SJCRH30 (cell line): ENCODE measurements around the gene ZNF318. TPM values are rescaled to one million over a fixed set of nuclear protein-coding genes. Genes with fewer than 3 reads are reported as not detected.

Experiments
- DNase-seq, 2 experiments: peaks; one replicate each; pipeline ENCODE4 v3.0.0-alpha.2; 2015 to 2020
- H3K27ac ChIP-seq: fragments of 250-450 bp; sonication (Bioruptor Pico); 2 replicates; pipeline ENCODE4 v1.5.1; 2020; ENCODE audit warnings: mild to moderate bottlenecking, moderate library complexity
- H3K27me3 ChIP-seq: fragments of 250-450 bp; sonication (Bioruptor Pico); 2 replicates; pipeline ENCODE4 v1.5.1; 2020; ENCODE audit warnings: mild to moderate bottlenecking, moderate library complexity
- H3K36me3 ChIP-seq: fragments of 250-450 bp; sonication (Bioruptor Pico); 2 replicates; pipeline ENCODE4 v1.5.1; 2020; ENCODE audit warnings: mild to moderate bottlenecking, moderate library complexity
- H3K4me1 ChIP-seq: fragments of 250-450 bp; sonication (Bioruptor Pico); 2 replicates; pipeline ENCODE4 v1.5.1; 2020; ENCODE audit warnings: mild to moderate bottlenecking, moderate library complexity
- H3K4me3 ChIP-seq: fragments of 250-450 bp; sonication (Bioruptor Pico); 2 replicates; pipeline ENCODE4 v1.5.1; 2020; ENCODE audit warnings: mild to moderate bottlenecking, moderate library complexity
- H3K9me3 ChIP-seq: fragments of 250-450 bp; sonication (Bioruptor Pico); replicated peaks from 2 replicates; pipeline ENCODE4 v1.5.1; 2020; ENCODE audit warnings: mild to moderate bottlenecking, moderate library complexity
- total RNA-seq: library from RNA; depleted of rRNA; stranded (reverse); fragments of >200 nt; shearing (Covaris generic); gene quantifications from 2 replicates; pipeline ENCODE4 v1.2.3, GENCODE V29; 2014; rRNA removed

The ZNF318 gene
- total RNA-seq, 1 experiment from 2014 or later, result 17.7 TPM

DNA sequence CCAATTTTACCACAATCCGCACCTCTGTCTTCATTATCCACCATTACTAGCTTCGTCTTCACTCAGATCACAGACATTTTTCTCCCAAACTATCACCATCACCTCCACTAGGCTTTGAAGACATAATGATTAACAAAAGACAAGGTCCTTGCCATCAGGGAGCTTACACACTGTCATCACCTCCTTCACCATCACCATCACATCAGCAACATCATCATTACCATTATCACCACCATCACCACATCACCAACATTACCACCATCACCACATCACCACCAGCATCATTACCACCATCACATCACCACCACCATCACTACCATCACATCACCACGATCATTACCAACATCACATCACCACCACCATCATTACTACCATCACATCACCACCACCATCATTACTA lies 75.7 kb downstream of the ZNF318 start:
- Histone ChIP-seq H3K27ac (no peak overlapping the region), H3K9me3 (no peaks in the 10 kb centered on the region), H3K36me3 (no peaks in the 10 kb centered on the region), H3K4me3 (no peak overlapping the region), H3K4me1 (no peaks in the 10 kb centered on the region), H3K27me3 (peaks cover 7% of the 10 kb centered on the region)
- DNase-seq, result no peak

DNA sequence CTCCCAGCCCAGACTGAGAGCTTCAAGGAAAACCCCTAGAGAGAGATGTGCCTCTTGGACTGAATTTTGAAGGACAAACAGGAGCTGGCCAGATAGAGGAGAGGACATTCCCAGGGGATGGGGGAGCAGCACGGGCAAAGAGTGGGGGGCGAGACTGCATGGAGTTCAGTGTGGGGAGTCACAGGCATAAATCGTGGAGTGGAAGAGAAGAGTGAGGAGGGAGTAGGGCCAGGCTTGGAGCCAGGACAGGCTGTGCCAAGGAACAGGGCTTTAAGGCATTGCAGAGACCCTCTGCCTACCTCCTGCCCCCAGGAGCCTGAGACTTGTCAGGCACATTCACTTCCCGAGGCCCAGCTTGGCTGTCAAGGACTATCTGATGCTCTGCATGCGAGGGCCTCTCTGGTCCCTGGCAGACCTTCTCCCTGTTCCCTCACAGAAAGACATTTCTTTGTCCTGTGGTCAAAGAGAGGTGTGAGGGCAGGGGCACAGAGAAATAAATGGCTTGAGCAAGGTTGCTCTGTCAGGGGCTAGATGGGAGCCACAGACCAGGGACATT lies 76.6 kb downstream of the ZNF318 start:
- no peak overlapping the region for H3K27ac ChIP-seq
- no peak overlapping the region for H3K4me3 ChIP-seq
- no peaks in the 10 kb centered on the region for H3K36me3 ChIP-seq
- H3K4me1 ChIP-seq, result no peaks in the 10 kb centered on the region
- H3K9me3 ChIP-seq, result no peaks in the 10 kb centered on the region
- peaks cover 7% of the 10 kb centered on the region for H3K27me3 ChIP-seq
- DNase-seq, result no peak

DNA sequence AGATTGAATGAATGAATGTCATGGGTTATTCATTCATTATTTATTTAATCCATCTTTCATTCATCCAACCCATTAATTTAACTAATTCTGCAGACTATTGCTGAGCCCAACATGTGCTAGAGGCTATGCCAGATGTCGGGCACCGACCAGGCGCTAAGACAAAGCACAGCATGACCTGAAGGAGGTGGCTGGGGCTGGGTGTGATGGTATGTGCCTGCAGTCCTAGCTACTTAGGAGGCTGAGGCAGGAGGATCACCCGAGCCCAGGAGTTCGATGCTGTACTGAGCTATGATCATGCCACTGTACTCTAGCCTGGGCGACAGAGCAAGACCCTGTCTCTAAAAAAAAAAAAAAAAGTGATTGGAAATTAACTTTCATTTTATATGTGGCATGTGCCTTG lies 77.1 kb downstream of the ZNF318 start:
- Histone ChIP-seq H3K4me3 (no peak overlapping the region), H3K4me1 (no peaks in the 10 kb centered on the region), H3K27ac (no peak overlapping the region), H3K36me3 (no peaks in the 10 kb centered on the region), H3K27me3 (peaks cover 7% of the 10 kb centered on the region), H3K9me3 (no peaks in the 10 kb centered on the region)
- no peak for DNase-seq

DNA sequence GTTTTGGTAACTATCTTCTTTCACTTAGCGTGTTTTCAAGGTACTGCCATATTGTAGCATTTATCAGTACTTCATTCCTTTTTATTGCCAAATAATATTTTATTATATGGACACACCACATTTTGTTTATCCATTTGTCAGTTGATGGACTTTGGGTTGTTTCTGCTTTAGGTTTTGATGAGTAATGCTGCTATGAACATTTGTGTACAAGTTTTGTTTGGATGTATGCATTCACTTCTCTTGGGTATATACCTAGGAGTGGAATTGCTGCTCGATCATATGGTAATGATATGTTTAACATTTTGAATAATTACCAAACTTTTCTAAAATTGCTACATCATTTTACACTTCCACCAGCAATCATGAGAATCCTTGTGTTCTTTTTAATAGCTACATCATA lies 77.7 kb downstream of the ZNF318 start:
- no peaks in the 10 kb centered on the region for H3K9me3 ChIP-seq
- DNase-seq, result no peak
- no peaks in the 10 kb centered on the region for H3K36me3 ChIP-seq
- H3K27ac ChIP-seq, result no peak overlapping the region
- H3K4me1 ChIP-seq, result no peaks in the 10 kb centered on the region
- no peak overlapping the region for H3K4me3 ChIP-seq
- peaks cover 4% of the 10 kb centered on the region for H3K27me3 ChIP-seq

DNA sequence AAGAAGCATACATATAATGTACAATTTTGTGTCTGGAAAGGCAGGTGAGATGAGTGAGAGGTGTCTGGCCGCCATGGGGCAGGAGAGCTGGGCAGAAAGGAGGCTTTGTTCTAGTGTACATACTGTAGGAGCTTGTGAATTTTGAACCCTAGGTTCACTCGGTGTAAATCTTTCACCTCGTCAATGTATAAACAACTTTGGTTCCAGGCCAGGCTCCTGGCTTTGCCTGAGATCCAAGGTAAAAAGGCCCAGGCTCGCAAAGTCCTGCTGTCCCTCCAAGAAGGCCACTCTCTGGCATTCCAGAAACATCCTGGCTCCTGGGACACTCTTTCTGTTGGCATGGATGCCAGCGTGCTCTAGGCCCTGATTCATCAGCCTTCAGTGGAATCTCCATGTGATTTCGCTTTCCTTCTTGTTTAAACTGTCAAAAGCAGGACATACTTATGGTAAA lies 78.5 kb downstream of the ZNF318 start:
- DNase-seq, result no peak
- Histone ChIP-seq H3K9me3 (no peaks in the 10 kb centered on the region), H3K27me3 (peaks cover 4% of the 10 kb centered on the region), H3K36me3 (no peaks in the 10 kb centered on the region), H3K4me1 (no peaks in the 10 kb centered on the region), H3K27ac (no peak overlapping the region), H3K4me3 (no peak overlapping the region)

DNA sequence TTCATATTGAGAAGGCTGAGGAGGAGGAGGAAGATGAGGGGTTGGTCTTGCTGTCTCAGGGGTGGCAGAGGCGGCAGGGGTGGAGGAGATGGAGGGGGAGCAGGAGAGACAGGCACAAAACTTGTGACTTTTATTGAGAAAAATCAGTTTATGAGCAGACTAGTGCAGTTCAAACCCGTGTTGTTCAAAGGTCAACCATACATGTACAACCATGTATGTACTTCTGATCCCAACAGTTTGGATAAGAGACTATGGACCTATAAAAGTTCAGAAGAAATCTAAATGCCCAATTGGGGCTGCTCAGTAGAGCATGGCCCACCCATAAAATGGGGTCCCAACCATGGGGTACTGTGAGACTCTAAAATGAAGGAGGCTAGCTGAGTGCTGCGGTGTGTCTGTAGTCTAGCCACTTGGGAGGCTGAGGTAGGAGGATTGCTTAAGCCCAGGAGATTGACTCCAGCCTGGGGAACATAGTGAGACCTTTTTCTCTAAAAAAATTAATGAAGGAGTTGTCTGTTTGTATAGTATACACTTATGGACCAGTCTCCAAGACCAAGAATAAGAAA lies 79.0 kb downstream of the ZNF318 start:
- Histone ChIP-seq H3K27me3 (peaks cover 4% of the 10 kb centered on the region), H3K36me3 (no peaks in the 10 kb centered on the region), H3K9me3 (no peaks in the 10 kb centered on the region)

DNA sequence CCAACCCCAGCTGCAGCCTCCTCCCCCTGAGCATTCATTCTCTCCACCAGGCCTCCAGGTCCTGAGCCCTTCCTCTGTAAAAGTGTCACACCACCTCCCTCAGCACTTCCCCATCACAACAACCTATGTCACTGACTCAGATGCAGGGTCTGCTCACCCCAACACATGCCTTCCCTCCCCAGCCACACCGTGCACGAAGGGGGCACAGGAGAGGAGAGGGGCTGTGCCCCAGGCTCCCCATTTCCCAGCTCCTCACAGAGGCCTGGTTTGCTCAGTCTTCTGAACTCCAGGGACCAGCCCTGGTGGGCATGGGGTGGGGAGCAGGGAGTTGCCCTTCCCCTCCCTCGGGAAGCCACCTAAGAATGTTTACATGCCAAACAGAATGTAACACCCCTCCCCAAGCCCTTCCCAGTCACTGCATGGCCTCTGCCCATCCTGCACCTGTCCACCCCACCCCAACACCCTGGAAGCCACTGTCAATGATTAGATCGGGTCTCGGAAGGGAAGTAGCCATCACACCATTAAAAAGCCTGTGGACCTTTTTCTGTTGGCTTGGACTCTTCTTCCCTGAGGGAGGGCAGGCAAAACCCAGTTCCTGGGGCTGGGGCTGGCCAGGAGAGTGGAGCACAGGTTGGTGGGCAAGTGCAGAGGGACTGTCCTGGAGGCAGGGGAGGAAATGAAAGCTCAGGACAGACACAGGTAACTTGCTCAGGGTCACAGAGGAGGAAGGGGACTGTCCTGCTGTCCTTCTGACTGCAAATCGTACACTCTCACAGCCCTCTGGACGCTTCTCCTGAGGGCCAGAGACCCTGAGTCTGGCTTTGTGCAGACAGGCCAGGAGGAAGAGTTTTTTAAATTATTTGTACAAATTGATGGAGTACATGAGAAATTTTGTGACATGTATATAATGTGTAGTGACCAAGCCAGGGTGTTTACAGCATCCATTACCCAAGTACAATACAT lies 81.4 kb downstream of the ZNF318 start:
- H3K9me3 ChIP-seq, result no peaks in the 10 kb centered on the region
- peaks cover 4% of the 10 kb centered on the region for H3K27me3 ChIP-seq
- no peak overlapping the region for H3K4me3 ChIP-seq
- H3K4me1 ChIP-seq, result no peaks in the 10 kb centered on the region
- H3K27ac ChIP-seq, result no peak overlapping the region
- DNase-seq, result no peak
- H3K36me3 ChIP-seq, result no peaks in the 10 kb centered on the region

More for the DNA sequence above, 79.0 kb downstream of the ZNF318 start:
- Histone ChIP-seq H3K4me1 (no peaks in the 10 kb centered on the region), H3K4me3 (no peak overlapping the region), H3K27ac (no peak overlapping the region)
- DNase-seq, result no peak

DNA sequence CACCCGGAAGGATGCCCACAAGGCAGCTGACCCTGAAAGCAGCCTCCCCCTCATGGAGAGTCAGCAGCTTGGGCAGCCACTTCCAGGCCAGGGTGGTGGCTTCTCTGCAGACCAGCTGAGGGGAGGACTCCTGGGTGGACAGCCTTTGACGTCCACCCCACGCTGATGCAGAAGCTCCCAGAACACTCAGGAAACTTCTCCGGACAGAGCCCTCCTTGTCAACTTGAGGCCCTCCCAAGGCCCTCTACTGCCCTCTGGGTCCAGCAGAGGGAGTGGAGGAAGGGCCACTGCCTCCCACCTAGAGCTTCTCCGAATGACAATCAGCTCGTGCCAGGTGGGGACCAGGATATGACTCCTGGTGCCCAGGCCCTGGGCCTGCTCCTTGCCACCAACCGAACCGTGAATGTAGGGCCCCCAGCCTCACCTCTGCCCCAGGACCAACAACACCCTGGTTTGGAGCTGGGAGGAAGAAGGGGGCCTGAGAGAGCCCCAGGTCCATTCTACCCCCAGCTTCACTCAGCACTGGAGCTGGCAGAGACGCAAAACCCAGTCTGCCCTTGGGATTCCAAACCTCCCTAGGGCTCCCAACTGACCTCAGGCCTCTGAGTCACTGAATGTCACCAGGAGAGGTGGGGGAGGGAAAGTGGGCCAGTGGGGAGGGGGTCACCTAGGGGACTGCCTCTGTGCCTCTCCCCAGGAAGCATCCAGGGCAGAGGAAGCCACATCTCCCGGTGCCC lies 82.3 kb downstream of the ZNF318 start:
- H3K36me3 ChIP-seq, result no peaks in the 10 kb centered on the region
- no peaks in the 10 kb centered on the region for H3K9me3 ChIP-seq
- H3K27me3 ChIP-seq, result peaks cover 3% of the 10 kb centered on the region
- DNase-seq, result no peak
- H3K4me1 ChIP-seq, result no peaks in the 10 kb centered on the region
- no peak overlapping the region for H3K4me3 ChIP-seq
- no peak overlapping the region for H3K27ac ChIP-seq

DNA sequence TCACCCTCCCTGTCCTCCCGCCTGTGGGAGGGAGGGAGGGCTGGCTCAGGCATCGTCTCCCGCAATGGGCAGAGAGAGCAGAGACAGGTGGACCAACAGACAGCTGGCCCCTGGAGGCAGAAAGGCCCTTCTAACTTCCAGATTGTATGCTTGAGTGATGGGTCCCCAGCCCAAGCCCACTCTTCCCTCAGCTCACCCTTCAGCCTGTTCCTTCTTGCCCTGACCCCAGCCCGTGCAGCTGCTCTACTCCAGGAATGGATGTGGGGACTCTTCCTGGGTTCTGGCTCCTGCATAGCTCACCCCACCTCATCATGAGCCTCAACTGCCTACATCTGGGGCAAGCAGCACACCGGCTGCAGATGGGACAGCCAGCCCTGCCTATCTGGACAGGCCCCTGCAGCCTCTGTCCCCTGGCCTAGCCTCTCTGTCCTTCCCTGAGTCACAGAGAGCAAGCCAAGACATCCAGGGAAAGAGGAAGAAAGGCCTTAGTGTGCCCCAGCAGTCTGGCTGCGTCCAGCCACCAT lies 82.9 kb downstream of the ZNF318 start:
- Histone ChIP-seq H3K27ac (no peak overlapping the region), H3K4me1 (no peaks in the 10 kb centered on the region), H3K36me3 (no peaks in the 10 kb centered on the region), H3K9me3 (no peaks in the 10 kb centered on the region), H3K27me3 (0 out of 2 replicates have a peak, but pooled peaks cover 3% of the 10 kb centered on the region), H3K4me3 (no peak overlapping the region)
- DNase-seq, result no peak

Other genes with a start within 250 kb of the ZNF318 start
- 23.5 and 25.8 TPM in 2 replicates for gene SRF, start 198.4 kb downstream of the ZNF318 start, total RNA-seq
- 14.1 and 14.5 TPM in 2 replicates for gene CUL9, start 187.5 kb downstream of the ZNF318 start, total RNA-seq
- 23.8 and 31.4 TPM in 2 replicates for gene DNPH1, start 140.2 kb downstream of the ZNF318 start, total RNA-seq
- not detected in 2 replicates for gene TTBK1, start 126.2 kb downstream of the ZNF318 start, total RNA-seq
- gene SLC22A7, start 71.4 kb downstream of the ZNF318 start, total RNA-seq, result not detected in 2 replicates
- not detected in 2 replicates for gene CRIP3, start 60.8 kb downstream of the ZNF318 start, total RNA-seq
- 6.9 and 10.3 TPM in 2 replicates for gene ABCC10, start 57.9 kb upstream of the ZNF318 start, total RNA-seq
- 5.4 and 5.8 TPM in 2 replicates for gene DLK2, start 85.9 kb upstream of the ZNF318 start, total RNA-seq
- 32.2 and 38.8 TPM in 2 replicates for gene TJAP1, start 107.9 kb upstream of the ZNF318 start, total RNA-seq
- 0.14 TPM in 1 of 2 replicates, not detected in the other for gene LRRC73, start 140.7 kb upstream of the ZNF318 start, total RNA-seq
- 56.3 and 61.7 TPM in 2 replicates for gene YIPF3, start 147.3 kb upstream of the ZNF318 start, total RNA-seq
- gene POLR1C, start 147.4 kb upstream of the ZNF318 start, total RNA-seq, result 37.3 and 38.3 TPM in 2 replicates
- 75.1 and 88.6 TPM in 2 replicates for gene XPO5, start 206.4 kb upstream of the ZNF318 start, total RNA-seq
- gene POLH, start 206.5 kb upstream of the ZNF318 start, total RNA-seq, result 10.3 and 12.4 TPM in 2 replicates